GM18909 (cell line): ENCODE measurements around the gene DNER.
"Not testable (repeated sequence)": the region's sequence is repeated elsewhere in the genome, so short reads cannot be mapped to it uniquely, and the experiment has no call there.

ENCODE experiments used
- ATAC-seq: cut with Tn5 transposase; IDR thresholded peaks from one replicate; pipeline ENCODE4 v1.9.1; 2021; ENCODE audit warnings: mild to moderate bottlenecking; ENCODE audit not compliant: unreplicated experiment, poor library complexity

Gene DNER

GRCh38 chr2:229714080-229714735 lies at the start of gene DNER:
DNER (minus strand) TSS chr2:229714555; CDS start chr2:229714423, 132 bp downstream.
- peak; percentile 79 for ATAC-seq

- ATAC-seq, result no peak
Measured at GRCh38 chr2:229761663-229762062, 47.3 kb upstream of the DNER start.

- not testable (repeated sequence) for ATAC-seq
Measured at GRCh38 chr2:229757462-229757861, 43.1 kb upstream of the DNER start.

- ATAC-seq, result no peak
Measured at GRCh38 chr2:229752970-229753729, 38.8 kb upstream of the DNER start.

GRCh38 chr2:229749779-229750178 lies 35.4 kb upstream of the DNER start:
- ATAC-seq, result no peak

- ATAC-seq, result no peak
Measured at GRCh38 chr2:229748950-229749349, 34.6 kb upstream of the DNER start.

GRCh38 chr2:229742691-229743090 lies 28.3 kb upstream of the DNER start:
- not testable (repeated sequence) for ATAC-seq

- no peak for ATAC-seq
Measured at GRCh38 chr2:229740279-229740678, 25.9 kb upstream of the DNER start.

- no peak for ATAC-seq
Measured at GRCh38 chr2:229738024-229738625, 23.8 kb upstream of the DNER start.

GRCh38 chr2:229734410-229734809 lies 20.1 kb upstream of the DNER start:
- ATAC-seq, result no peak

- no peak for ATAC-seq
Measured at GRCh38 chr2:229733611-229734245, 19.4 kb upstream of the DNER start.

GRCh38 chr2:229732897-229733296 lies 18.5 kb upstream of the DNER start:
- no peak for ATAC-seq

GRCh38 chr2:229731916-229732315 lies 17.6 kb upstream of the DNER start:
- ATAC-seq, result no peak

GRCh38 chr2:229731363-229731762 lies 17.0 kb upstream of the DNER start:
- ATAC-seq, result no peak

GRCh38 chr2:229728370-229728769 lies 14.0 kb upstream of the DNER start:
- ATAC-seq, result no peak

- ATAC-seq, result no peak
Measured at GRCh38 chr2:229726643-229727042, 12.3 kb upstream of the DNER start.

GRCh38 chr2:229725716-229726574 lies 11.6 kb upstream of the DNER start:
- ATAC-seq, result no peak

GRCh38 chr2:229723192-229723591 lies 8.8 kb upstream of the DNER start:
- ATAC-seq, result not testable (repeated sequence)

- no peak for ATAC-seq
Measured at GRCh38 chr2:229719926-229720647, 5.7 kb upstream of the DNER start.
